Right lobe of liver (tissue), 6 donors: ENCODE measurements around the gene PCP2. TPM values are rescaled to one million over a fixed set of nuclear protein-coding genes. Genes with fewer than 3 reads are reported as not detected.

Experiments used
- ATAC-seq, 4 donors: fragments of 200-7000 bp; cut with Tn5 transposase; one replicate each; pipeline ENCODE4 v1.9.1; 2020; ENCODE audit warnings: mild to moderate bottlenecking in 4 of 4, moderate library complexity in 4 of 4
- DNase-seq, 3 donors: peaks; one replicate each; pipeline ENCODE4 v3.0.0-alpha.2; 2020
- H3K27ac ChIP-seq, 3 donors: fragments of 200-600 bp; one replicate each; pipeline ENCODE4 v1.8.0; 2022
- H3K27me3 ChIP-seq, 2 donors: fragments of 200-600 bp; one replicate each; pipeline ENCODE4 v1.8.0; 2022
- H3K36me3 ChIP-seq, 4 donors: fragments of 200-600 bp; sonication (generic) in 1 of 4; one replicate each; pipeline versions ENCODE4 v1.5.1 to v1.8.0; 2017 to 2022; ENCODE audit warnings: control low read depth in 1 of 4
- H3K4me1 ChIP-seq, 4 donors: fragments of 200-600 bp; sonication (generic) in 1 of 4; one replicate each; pipeline versions ENCODE4 v1.5.1 to v1.8.0; 2017 to 2022; ENCODE audit warnings: control low read depth in 1 of 4
- H3K4me3 ChIP-seq, 3 donors: fragments of 200-600 bp; one replicate each; pipeline ENCODE4 v1.8.0; 2022
- H3K9me3 ChIP-seq, 4 donors: fragments of 200-600 bp; sonication (generic) in 1 of 4; one replicate each; pipeline versions ENCODE4 v1.5.1 to v1.8.0; 2017 to 2022; ENCODE audit warnings: control low read depth in 1 of 4
- CTCF ChIP-seq, 4 donors: fragments of 200-600 bp in 3 of 4; fragments of 450-650 bp in 1 of 4; IDR thresholded peaks; one replicate each; pipeline versions ENCODE4 v1.5.1 to v1.8.0; 2016 to 2022; ENCODE audit warnings: antibody characterized with exemption in 4 of 4, mild to moderate bottlenecking in 2 of 4
- POLR2A ChIP-seq: fragments of 450-650 bp; IDR thresholded peaks from one replicate; pipeline ENCODE4 v1.6.1; 2017; ENCODE audit warnings: antibody characterized with exemption, mild to moderate bottlenecking
- WGBS: methylation state at CpG from one replicate; pipeline ENCODE4 v1.1.6; 2018; ENCODE audit warnings: low coverage, low lambda C conversion rate; ENCODE audit not compliant: insufficient coverage; ENCODE audit errors: missing lambda C conversion rate; 5-methylcytosine and 5-hydroxymethylcytosine counted together
- intact Hi-C, 2 donors: fragments of 100-400 bp; cut with DNase I; formaldehyde crosslinking; loops; one replicate each; pipeline versions ENCODE4 v1.11.2 to v1.14.1; 2022
- total RNA-seq, 6 experiments: library from RNA; depleted of rRNA in 2 of 6; stranded (reverse); fragments of >200 nt in 2 of 6; fragmentation: NEBNext Ultra II Directional in 3 of 6; extraction: Animal tissue kit (Norgen Biotek cat#: 25700) in 3 of 6; gene quantifications; one replicate each; pipeline versions ENCODE4 v1.1.0 to v1.2.4, GENCODE V29; 2016 to 2023
- donor health status: DM: no; HTN: yes; CAD: no.
- donor health status: DM: no; HTN: no; CAD: no.
- donor health status: DM: no; HTN: no; CAD: no.
- donor health status: DM: no; HTN: yes; CAD: no.
- donor health status: DM: no; HTN: yes; CAD: no.

PCP2 gene
- total RNA-seq, 6 experiments from 2014 or later, result 0.90 to 1.5 (median 0.95) TPM; not detected in 3

GRCh38 chr19:7628589-7629311 is 4.8 kb downstream of the PCP2 start:
- H3K36me3 ChIP-seq, result peaks cover 0 to 21% (median 6%) of the 10 kb centered on the region in 4 donors
- H3K27me3 ChIP-seq, result no peaks in the 10 kb centered on the region
- H3K4me1 ChIP-seq, result peaks cover 0 to 19% (median 4%) of the 10 kb centered on the region in 4 donors
- no peaks in the 10 kb centered on the region for H3K9me3 ChIP-seq
- H3K27ac ChIP-seq, result peak overlapping the region; percentile 37 to 81 (median 79)
- H3K4me3 ChIP-seq, result peak overlapping the region; percentile 90 to 100 (median 99)
- 1% methylated on average over 12 of the region's 15 CpGs for WGBS
- intact Hi-C loops, result no loop called here
- no peak for DNase-seq
- TF ChIP-seq CTCF (IDR thresholded peaks at IDR 0.05), result no peak
- TF ChIP-seq POLR2A, result no peak
- ATAC-seq, result no peak

- Histone ChIP-seq H3K4me3 (no peak overlapping the region), H3K4me1 (peaks cover 0 to 19% (median 4%) of the 10 kb centered on the region in 4 donors), H3K9me3 (no peaks in the 10 kb centered on the region), H3K27me3 (no peaks in the 10 kb centered on the region), H3K27ac (no peak overlapping the region), H3K36me3 (peaks cover 0 to 26% (median 11%) of the 10 kb centered on the region in 4 donors)
- TF ChIP-seq CTCF (IDR thresholded peaks at IDR 0.05) (no peak), POLR2A (no peak)
- ATAC-seq, result no peak
- intact Hi-C loops, result no loop called here
- DNase-seq, result no peak
- WGBS, result 93% methylated on average over 9 of the region's 24 CpGs
Observed at GRCh38 chr19:7627166-7627565, 6.4 kb downstream of the PCP2 start.

GRCh38 chr19:7625763-7626372 is 7.7 kb downstream of the PCP2 start:
- WGBS, result 92% methylated on average over 2 of the region's 34 CpGs
- Histone ChIP-seq H3K27me3 (no peaks in the 10 kb centered on the region), H3K9me3 (no peaks in the 10 kb centered on the region), H3K27ac (no peak overlapping the region), H3K4me1 (peaks cover 0 to 19% (median 4%) of the 10 kb centered on the region in 4 donors), H3K4me3 (no peak overlapping the region), H3K36me3 (peaks cover 0 to 38% (median 14%) of the 10 kb centered on the region in 4 donors)
- no peak for DNase-seq
- TF ChIP-seq POLR2A (no peak), CTCF (IDR thresholded peaks at IDR 0.05) (no peak)
- ATAC-seq, result no peak
- intact Hi-C loops, result no loop called here

- H3K27ac ChIP-seq, result no peak overlapping the region
- no peaks in the 10 kb centered on the region for H3K9me3 ChIP-seq
- WGBS, result 96% methylated on average over 5 of the region's 17 CpGs
- H3K4me3 ChIP-seq, result no peak overlapping the region
- no peaks in the 10 kb centered on the region for H3K27me3 ChIP-seq
- no peak for TF ChIP-seq CTCF (IDR thresholded peaks at IDR 0.05)
- no peak for TF ChIP-seq POLR2A
- intact Hi-C loops, result no loop called here
- DNase-seq (no peak), ATAC-seq (no peak)
- peaks cover 0 to 48% (median 20%) of the 10 kb centered on the region in 4 donors for H3K36me3 ChIP-seq
- H3K4me1 ChIP-seq, result peaks cover 0 to 17% (median 7%) of the 10 kb centered on the region in 4 donors
Observed at GRCh38 chr19:7624810-7625209, 8.7 kb downstream of the PCP2 start.
